Neutrophil (primary cell): Measurements from ENCODE around the gene OBP2A.
"Not testable (repeated sequence)": the region's sequence is repeated elsewhere in the genome, so short reads cannot be mapped to it uniquely, and the experiment has no call there.

ENCODE experiments used
- H3K27ac ChIP-seq: fragments of 200-600 bp; sonication (generic); 2 replicates; pipeline ENCODE4 v1.5.1; 2016; ENCODE audit warnings: mild to moderate bottlenecking, moderate library complexity
- H3K27me3 ChIP-seq: fragments of 200-600 bp; sonication (generic); 2 replicates; pipeline ENCODE4 v1.6.0; 2016; ENCODE audit warnings: mild to moderate bottlenecking
- H3K36me3 ChIP-seq: fragments of 200-600 bp; sonication (generic); 2 replicates; pipeline ENCODE4 v1.5.1; 2017
- H3K4me1 ChIP-seq, 2 experiments: fragments of 200-600 bp in 1 of 2; sonication (generic) in 1 of 2; 1 replicate in 1 of 2; 2 replicates in 1 of 2; pipeline versions ENCODE4 v1.5.1 to v1.6.1; 2013 to 2016; ENCODE audit warnings: low read depth in 1 of 2, low read length in 1 of 2, mild to moderate bottlenecking in 1 of 2, moderate library complexity in 1 of 2; ENCODE audit not compliant: control insufficient read depth in 1 of 2, insufficient read depth in 1 of 2
- H3K4me3 ChIP-seq, 2 experiments: fragments of 200-600 bp in 1 of 2; sonication (generic) in 1 of 2; 1 replicate in 1 of 2; 2 replicates in 1 of 2; pipeline ENCODE4 v1.5.1; 2013 to 2016; ENCODE audit warnings: low read depth in 1 of 2, low read length in 1 of 2, mild to moderate bottlenecking in 1 of 2, moderate library complexity in 1 of 2
- H3K9me3 ChIP-seq: fragments of 200-600 bp; sonication (generic); 2 replicates; pipeline ENCODE4 v1.5.1; 2016
- TF ChIP-seq, protein P1 (sequence below): fragments of 200-600 bp; sonication (generic); IDR thresholded peaks from 2 replicates; pipeline ENCODE4 v1.5.1; 2016; ENCODE audit warnings: antibody characterized with exemption

Gene OBP2A

DNA sequence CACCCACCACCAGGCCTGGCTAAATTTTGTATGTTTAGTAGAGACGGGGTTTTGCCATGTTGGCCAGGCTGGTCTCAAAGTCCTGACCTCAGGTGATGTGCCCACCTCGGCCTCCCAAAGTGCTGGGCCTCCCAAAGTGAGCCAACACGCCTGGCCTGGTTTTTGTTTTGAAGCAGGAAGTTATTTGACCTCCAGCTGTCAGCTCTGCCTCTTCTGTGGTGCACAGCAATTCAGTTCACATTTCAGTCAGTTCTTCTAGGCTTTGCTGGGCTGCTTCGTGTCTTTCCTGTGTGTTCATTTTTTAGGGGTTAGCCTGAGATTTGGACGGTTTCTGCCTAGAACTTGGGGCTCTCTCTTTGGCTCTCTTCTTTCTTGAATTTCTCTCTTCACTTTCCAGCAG, 15.8 kb upstream of the OBP2A start:
- no peak overlapping the region for H3K4me3 ChIP-seq
- no peaks in the 10 kb centered on the region for H3K9me3 ChIP-seq
- H3K27ac ChIP-seq, result no peak overlapping the region
- H3K4me1 ChIP-seq, result no peaks in the 10 kb centered on the region
- peaks cover 27% of the 10 kb centered on the region for H3K27me3 ChIP-seq
- no peaks in the 10 kb centered on the region for H3K36me3 ChIP-seq
- TF ChIP-seq, protein P1, sequence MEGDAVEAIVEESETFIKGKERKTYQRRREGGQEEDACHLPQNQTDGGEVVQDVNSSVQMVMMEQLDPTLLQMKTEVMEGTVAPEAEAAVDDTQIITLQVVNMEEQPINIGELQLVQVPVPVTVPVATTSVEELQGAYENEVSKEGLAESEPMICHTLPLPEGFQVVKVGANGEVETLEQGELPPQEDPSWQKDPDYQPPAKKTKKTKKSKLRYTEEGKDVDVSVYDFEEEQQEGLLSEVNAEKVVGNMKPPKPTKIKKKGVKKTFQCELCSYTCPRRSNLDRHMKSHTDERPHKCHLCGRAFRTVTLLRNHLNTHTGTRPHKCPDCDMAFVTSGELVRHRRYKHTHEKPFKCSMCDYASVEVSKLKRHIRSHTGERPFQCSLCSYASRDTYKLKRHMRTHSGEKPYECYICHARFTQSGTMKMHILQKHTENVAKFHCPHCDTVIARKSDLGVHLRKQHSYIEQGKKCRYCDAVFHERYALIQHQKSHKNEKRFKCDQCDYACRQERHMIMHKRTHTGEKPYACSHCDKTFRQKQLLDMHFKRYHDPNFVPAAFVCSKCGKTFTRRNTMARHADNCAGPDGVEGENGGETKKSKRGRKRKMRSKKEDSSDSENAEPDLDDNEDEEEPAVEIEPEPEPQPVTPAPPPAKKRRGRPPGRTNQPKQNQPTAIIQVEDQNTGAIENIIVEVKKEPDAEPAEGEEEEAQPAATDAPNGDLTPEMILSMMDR, result no peak

DNA sequence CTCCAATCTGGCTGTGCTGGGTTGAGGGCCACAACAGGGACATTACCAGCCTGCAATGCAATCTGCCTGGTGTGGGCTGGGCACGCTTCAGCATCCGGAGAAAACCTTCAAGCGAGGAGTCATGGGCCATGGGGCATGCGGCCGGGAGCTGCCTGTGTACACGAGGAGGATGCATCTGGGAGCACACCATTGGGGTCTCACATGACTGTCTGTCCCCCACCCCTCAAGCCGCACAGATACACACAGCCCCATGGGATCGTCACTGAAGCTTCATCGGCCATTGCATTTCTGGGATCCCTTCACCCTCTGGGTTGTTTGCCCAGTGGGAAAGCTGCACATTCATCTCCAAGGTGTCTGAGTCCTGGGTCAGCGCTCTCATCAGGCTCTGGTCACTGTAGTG, 14.8 kb upstream of the OBP2A start:
- Histone ChIP-seq H3K4me1 (no peaks in the 10 kb centered on the region), H3K4me3 (no peak overlapping the region), H3K36me3 (no peaks in the 10 kb centered on the region), H3K9me3 (no peaks in the 10 kb centered on the region), H3K27ac (no peak overlapping the region), H3K27me3 (peaks cover 28% of the 10 kb centered on the region)
- TF ChIP-seq, protein P1, result no peak

DNA sequence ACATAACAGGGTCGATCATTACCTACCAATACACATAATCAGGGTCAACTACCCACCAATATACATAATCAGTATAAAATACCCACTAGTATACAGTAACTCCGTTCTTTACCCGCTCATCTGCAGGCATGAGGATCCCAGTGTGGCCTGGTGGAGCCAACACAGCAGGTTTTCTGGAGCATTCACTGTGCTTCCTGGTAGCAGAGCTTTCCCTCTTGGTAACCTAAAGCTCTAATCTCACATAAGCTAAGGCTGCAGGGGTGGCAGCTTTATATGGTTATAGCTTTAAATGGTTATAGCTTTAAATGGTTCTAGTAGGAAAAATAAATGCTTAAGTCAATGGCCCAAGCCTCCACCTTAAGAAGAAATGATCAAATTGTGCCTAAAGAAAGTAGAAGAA, 12.8 kb upstream of the OBP2A start:
- Histone ChIP-seq H3K36me3 (no peaks in the 10 kb centered on the region), H3K4me3 (no peak overlapping the region), H3K27ac (no peak overlapping the region), H3K4me1 (no peaks in the 10 kb centered on the region), H3K27me3 (peaks cover 34% of the 10 kb centered on the region), H3K9me3 (no peaks in the 10 kb centered on the region)
- TF ChIP-seq, protein P1, result no peak

DNA sequence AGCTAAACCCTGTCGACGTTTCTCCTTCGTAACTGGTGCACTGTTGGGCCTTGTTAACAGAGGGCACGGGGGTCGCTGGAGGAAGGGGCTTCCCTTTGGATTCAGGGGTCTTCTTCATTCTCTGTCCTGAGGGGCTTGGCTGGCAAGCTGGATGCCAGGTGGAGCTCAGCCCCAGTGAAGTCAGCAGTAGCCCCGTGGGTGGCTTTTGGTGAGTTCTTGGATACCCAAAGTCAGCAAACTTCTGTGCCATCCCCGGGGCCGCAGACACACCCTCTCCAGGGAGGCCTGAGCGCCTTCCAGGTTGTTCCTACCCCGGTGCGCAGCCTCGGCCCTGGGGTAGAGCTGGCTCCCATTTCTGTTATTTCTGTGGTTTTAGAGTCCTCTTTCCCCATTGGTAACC, 12.3 kb upstream of the OBP2A start:
- Histone ChIP-seq H3K36me3 (no peaks in the 10 kb centered on the region), H3K27ac (no peak overlapping the region), H3K4me1 (no peaks in the 10 kb centered on the region), H3K27me3 (peaks cover 34% of the 10 kb centered on the region), H3K9me3 (no peaks in the 10 kb centered on the region), H3K4me3 (no peak overlapping the region)
- TF ChIP-seq, protein P1, result no peak

DNA sequence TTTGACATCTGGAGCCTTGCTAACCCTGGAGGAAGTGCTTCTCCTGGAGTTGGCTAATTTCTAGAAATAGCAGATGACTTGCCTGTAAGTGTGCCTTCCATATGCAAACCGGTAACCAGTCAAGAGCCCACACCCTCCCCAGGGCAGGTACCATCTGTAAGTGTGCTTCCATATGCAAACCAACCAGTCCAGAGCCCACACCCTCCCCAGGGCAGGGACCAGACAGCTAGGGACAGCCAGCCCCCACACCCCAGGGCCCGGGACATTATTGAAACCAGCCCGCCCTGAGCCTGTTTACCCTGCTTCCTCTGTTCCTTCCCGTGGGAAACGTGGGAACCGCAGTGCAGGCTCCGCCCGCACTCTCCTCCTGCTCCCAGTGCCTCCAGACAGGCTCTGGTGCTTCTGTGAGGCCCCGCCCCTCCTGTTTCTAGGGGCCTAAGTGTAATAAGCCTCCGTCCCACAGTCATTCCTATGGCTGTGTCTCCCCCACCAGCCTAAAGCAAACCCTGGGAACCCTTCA, 11.7 kb upstream of the OBP2A start:
- peaks cover 35% of the 10 kb centered on the region for H3K27me3 ChIP-seq
- not testable (repeated sequence) for H3K4me3 ChIP-seq, H3K36me3 ChIP-seq, H3K9me3 ChIP-seq, H3K4me1 ChIP-seq, H3K27ac ChIP-seq

DNA sequence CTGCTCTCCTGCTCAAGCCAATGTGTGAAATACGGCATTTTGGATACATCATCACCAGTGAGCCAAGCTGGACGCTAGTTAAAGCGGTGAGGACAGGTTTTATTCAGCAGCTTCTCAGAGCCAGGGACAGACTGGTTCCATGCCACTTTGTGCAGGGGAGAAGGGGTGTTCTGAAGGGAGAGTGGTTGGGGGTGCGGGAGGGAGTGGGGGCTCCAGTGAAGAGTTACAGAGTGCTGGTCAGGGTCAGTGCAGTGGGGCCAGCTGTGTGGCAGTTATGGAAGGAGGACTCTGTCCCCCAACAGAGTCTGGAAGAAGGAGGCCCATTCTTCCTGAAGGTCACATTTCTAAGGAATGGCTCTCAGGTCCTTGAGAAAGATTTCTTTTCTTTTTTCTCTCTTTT, 11.1 kb upstream of the OBP2A start:
- H3K4me1 ChIP-seq, H3K36me3 ChIP-seq, H3K27ac ChIP-seq, H3K4me3 ChIP-seq, H3K9me3 ChIP-seq: not testable (repeated sequence)
- peaks cover 38% of the 10 kb centered on the region for H3K27me3 ChIP-seq

DNA sequence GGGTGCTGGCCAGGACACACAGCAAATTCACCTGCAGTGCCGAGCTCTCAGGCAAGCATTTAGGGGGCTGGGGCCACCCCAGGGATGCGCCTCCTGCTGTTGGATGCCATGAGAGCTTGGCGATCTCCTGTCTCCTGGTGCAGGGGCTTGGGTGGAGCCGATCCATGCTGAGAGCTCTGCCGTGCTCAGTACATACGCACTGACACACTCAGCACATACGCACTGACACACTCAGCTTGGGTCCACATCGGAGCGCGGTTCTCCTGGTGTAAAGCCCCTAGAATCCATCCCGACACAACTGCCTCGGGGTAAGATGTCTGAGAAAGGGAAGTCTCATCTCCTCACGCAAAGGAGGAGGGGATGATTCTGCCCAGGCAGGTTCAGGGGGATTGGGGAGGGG, 10.3 kb upstream of the OBP2A start:
- H3K27ac ChIP-seq, H3K9me3 ChIP-seq, H3K36me3 ChIP-seq, H3K4me3 ChIP-seq, H3K4me1 ChIP-seq: not testable (repeated sequence)
- H3K27me3 ChIP-seq, result peaks cover 38% of the 10 kb centered on the region
